Choroid plexus epithelial cell (primary cell): ENCODE data around the gene DNAJC18.

Source experiments
- DNase-seq: peaks from one replicate; pipeline ENCODE4 v3.0.0-alpha.2; 2010; ENCODE audit warnings: low read depth
- H3K4me3 ChIP-seq: 2 replicates; pipeline ENCODE4 v1.5.1; 2011; ENCODE audit warnings: low read depth, mild to moderate bottlenecking, control low read depth, low read length, moderate library complexity
- CTCF ChIP-seq: conservative IDR thresholded peaks from 2 replicates; pipeline ENCODE4 v1.5.1; 2011; ENCODE audit warnings: low read depth, mild to moderate bottlenecking, control low read depth, inconsistent platforms, low read length, moderate library complexity

Gene DNAJC18

GRCh38 chr5:139368613-139369012 lies 70.7 kb downstream of the DNAJC18 start:
- TF ChIP-seq CTCF: peak; percentile 18
- peak; percentile 45 for DNase-seq
- H3K4me3 ChIP-seq: no peak overlapping the region

GRCh38 chr5:139364466-139364865 lies 74.9 kb downstream of the DNAJC18 start:
- no peak overlapping the region for H3K4me3 ChIP-seq
- no peak for DNase-seq
- no peak for TF ChIP-seq CTCF

- no peak for DNase-seq
- no peak overlapping the region for H3K4me3 ChIP-seq
- TF ChIP-seq CTCF: no peak
These were observed 75.4 kb downstream of the DNAJC18 start for GRCh38 chr5:139363937-139364336.

- H3K4me3 ChIP-seq: no peak overlapping the region
- no peak for DNase-seq
- TF ChIP-seq CTCF: no peak
These were observed 77.4 kb downstream of the DNAJC18 start for GRCh38 chr5:139361835-139362429.

GRCh38 chr5:139360384-139360783 lies 78.9 kb downstream of the DNAJC18 start:
- no peak overlapping the region for H3K4me3 ChIP-seq
- no peak for DNase-seq
- no peak for TF ChIP-seq CTCF
